A673 (cell line): Measurements from ENCODE around the gene SPRR1B. TPM values are rescaled to one million over a fixed set of nuclear protein-coding genes. Genes with fewer than 3 reads are reported as not detected.

Experiments
- BruUV-seq: library from RNA; stranded (reverse); fragments of 400-500 nt; replicated peaks from 2 replicates; lab custom pipeline; 2021; lab: Mats Ljungman, UMichigan
- CTCF ChIA-PET: fragments of 300-600 bp; sonication (Branson Sonifier 250); formaldehyde crosslinking; loops from one replicate; lab custom pipeline; 2022; ENCODE audit warnings: antibody characterized with exemption; lab: Charles Lee
- POLR2A ChIA-PET: fragments of 300-600 bp; sonication (Branson Sonifier 250); formaldehyde crosslinking; loops from one replicate; lab custom pipeline; 2022; ENCODE audit warnings: antibody characterized with exemption; ENCODE audit not compliant: low non-redundant PET; lab: Charles Lee
- DNase-seq: peaks from one replicate; pipeline ENCODE4 v3.0.0-alpha.2; 2015; ENCODE audit warnings: low spot score
- H3K27ac ChIP-seq: fragments of 200-600 bp; sonication (generic); 2 replicates; pipeline ENCODE4 v1.5.1; 2016; ENCODE audit warnings: mixed run types, low read depth, mild to moderate bottlenecking, mixed read lengths, antibody characterized with exemption, low read length; ENCODE audit not compliant: poor library complexity, severe bottlenecking
- H3K27me3 ChIP-seq: fragments of 200-600 bp; sonication (generic); replicated peaks from 2 replicates; pipeline ENCODE4 v1.6.1; 2017; ENCODE audit warnings: mixed run types, low read depth, mild to moderate bottlenecking, mixed read lengths, antibody characterized with exemption, low read length; ENCODE audit not compliant: insufficient read depth, poor library complexity
- H3K36me3 ChIP-seq: fragments of 200-600 bp; sonication (generic); 2 replicates; pipeline ENCODE4 v1.6.1; 2016; ENCODE audit warnings: mixed run types, mild to moderate bottlenecking, mixed read lengths, antibody characterized with exemption, low read length; ENCODE audit not compliant: insufficient read depth, poor library complexity, severe bottlenecking
- H3K4me1 ChIP-seq: fragments of 200-600 bp; sonication (generic); 2 replicates; pipeline ENCODE4 v1.6.1; 2017; ENCODE audit warnings: mixed run types, mild to moderate bottlenecking, mixed read lengths, antibody characterized with exemption, low read length; ENCODE audit not compliant: insufficient read depth, poor library complexity, severe bottlenecking
- H3K4me3 ChIP-seq: fragments of 200-600 bp; sonication (generic); 2 replicates; pipeline ENCODE4 v1.5.1; 2016; ENCODE audit warnings: low read depth, mixed run types, mild to moderate bottlenecking, mixed read lengths, low read length; ENCODE audit not compliant: poor library complexity, severe bottlenecking
- H3K9me3 ChIP-seq: fragments of 200-600 bp; sonication (generic); 2 replicates; pipeline ENCODE4 v1.6.1; 2016; ENCODE audit warnings: mixed run types, low read depth, mild to moderate bottlenecking, mixed read lengths, antibody characterized with exemption, low read length; ENCODE audit not compliant: poor library complexity, severe bottlenecking
- EZH2 ChIP-seq: fragments of 200-600 bp; sonication (generic); IDR thresholded peaks from 2 replicates; pipeline ENCODE4 v1.6.1; 2017; ENCODE audit warnings: borderline replicate concordance, low read depth, mild to moderate bottlenecking, mixed read lengths, antibody characterized with exemption, low read length; ENCODE audit not compliant: poor library complexity, severe bottlenecking
- intact Hi-C: fragments of 100-400 bp; cut with micrococcal nuclease; formaldehyde crosslinking; loops from one replicate; pipeline ENCODE4 v1.10.0; 2022; ENCODE audit not compliant: unreplicated experiment
- total RNA-seq: library from RNA; stranded (reverse); gene quantifications from 2 replicates; pipeline ENCODE4 v1.2.3, GENCODE V29; 2021
- TF ChIP-seq, protein P1 (sequence below): fragments of 300-800, 200-600 bp; sonication (generic); conservative IDR thresholded peaks from 2 replicates; pipeline ENCODE4 v1.5.1; 2017; ENCODE audit warnings: low read depth, mild to moderate bottlenecking, antibody characterized with exemption, low read length, moderate library complexity, mixed read lengths

SPRR1B gene
- total RNA-seq, 1 experiment from 2014 or later = not detected

DNA sequence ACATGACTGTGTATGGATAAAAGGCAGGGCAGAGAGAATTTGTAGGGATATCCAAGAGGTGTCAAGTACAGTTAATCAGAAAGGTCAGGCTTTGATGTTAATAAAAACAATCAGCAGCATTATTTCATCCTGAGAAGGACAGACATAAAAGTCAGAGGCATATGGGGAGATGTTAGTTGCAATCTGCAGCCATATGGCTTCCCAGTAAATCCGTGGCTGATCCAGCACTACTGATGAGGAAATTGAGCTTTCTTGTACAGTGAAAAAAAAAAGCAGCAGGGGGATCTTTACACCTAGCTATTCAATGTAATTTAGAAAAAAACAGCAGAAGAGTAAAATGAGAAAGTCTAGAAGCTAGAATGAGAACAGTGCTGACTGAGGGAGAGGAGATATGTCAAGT is 2.2 kb upstream of the SPRR1B start:
- H3K27ac ChIP-seq = no peak overlapping the region
- POLR2A ChIA-PET = no interaction called here
- CTCF ChIA-PET = no interaction called here
- H3K36me3 ChIP-seq = no peaks in the 10 kb centered on the region
- intact Hi-C loops = no loop called here
- TF ChIP-seq EZH2 = no peak
- TF ChIP-seq, protein P1, sequence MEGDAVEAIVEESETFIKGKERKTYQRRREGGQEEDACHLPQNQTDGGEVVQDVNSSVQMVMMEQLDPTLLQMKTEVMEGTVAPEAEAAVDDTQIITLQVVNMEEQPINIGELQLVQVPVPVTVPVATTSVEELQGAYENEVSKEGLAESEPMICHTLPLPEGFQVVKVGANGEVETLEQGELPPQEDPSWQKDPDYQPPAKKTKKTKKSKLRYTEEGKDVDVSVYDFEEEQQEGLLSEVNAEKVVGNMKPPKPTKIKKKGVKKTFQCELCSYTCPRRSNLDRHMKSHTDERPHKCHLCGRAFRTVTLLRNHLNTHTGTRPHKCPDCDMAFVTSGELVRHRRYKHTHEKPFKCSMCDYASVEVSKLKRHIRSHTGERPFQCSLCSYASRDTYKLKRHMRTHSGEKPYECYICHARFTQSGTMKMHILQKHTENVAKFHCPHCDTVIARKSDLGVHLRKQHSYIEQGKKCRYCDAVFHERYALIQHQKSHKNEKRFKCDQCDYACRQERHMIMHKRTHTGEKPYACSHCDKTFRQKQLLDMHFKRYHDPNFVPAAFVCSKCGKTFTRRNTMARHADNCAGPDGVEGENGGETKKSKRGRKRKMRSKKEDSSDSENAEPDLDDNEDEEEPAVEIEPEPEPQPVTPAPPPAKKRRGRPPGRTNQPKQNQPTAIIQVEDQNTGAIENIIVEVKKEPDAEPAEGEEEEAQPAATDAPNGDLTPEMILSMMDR = no peak
- no peak overlapping the region for H3K4me3 ChIP-seq
- no TSS peak for BruUV-seq
- H3K9me3 ChIP-seq = no peaks in the 10 kb centered on the region
- DNase-seq = no peak
- H3K4me1 ChIP-seq = no peaks in the 10 kb centered on the region
- H3K27me3 ChIP-seq = no peaks in the 10 kb centered on the region

DNA sequence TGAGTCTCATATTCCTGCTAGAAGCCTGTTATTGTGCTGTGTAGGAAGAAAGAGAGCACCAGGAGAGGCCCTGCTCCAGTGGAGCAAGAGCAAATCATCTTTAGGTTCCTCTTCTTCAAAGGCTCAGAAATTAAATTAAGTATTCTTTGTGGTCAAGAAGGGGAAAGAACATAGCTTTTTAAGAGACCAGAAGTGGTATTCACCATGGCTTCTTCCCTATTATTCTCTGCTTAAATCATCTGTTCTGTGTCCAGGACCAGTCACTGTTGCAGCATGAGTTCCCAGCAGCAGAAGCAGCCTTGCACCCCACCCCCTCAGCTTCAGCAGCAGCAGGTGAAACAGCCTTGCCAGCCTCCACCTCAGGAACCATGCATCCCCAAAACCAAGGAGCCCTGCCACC is 1.1 kb downstream of the SPRR1B start:
- Histone ChIP-seq H3K9me3 (no peaks in the 10 kb centered on the region), H3K27me3 (peaks cover 9% of the 10 kb centered on the region), H3K36me3 (no peaks in the 10 kb centered on the region), H3K4me3 (no peak overlapping the region), H3K4me1 (no peaks in the 10 kb centered on the region), H3K27ac (no peak overlapping the region)
- no peak for TF ChIP-seq EZH2
- TF ChIP-seq, protein P1 = no peak
- BruUV-seq = no TSS peak
- ChIA-PET POLR2A (no interaction called here), CTCF (no interaction called here)
- DNase-seq = no peak
- intact Hi-C loops = no loop called here

DNA sequence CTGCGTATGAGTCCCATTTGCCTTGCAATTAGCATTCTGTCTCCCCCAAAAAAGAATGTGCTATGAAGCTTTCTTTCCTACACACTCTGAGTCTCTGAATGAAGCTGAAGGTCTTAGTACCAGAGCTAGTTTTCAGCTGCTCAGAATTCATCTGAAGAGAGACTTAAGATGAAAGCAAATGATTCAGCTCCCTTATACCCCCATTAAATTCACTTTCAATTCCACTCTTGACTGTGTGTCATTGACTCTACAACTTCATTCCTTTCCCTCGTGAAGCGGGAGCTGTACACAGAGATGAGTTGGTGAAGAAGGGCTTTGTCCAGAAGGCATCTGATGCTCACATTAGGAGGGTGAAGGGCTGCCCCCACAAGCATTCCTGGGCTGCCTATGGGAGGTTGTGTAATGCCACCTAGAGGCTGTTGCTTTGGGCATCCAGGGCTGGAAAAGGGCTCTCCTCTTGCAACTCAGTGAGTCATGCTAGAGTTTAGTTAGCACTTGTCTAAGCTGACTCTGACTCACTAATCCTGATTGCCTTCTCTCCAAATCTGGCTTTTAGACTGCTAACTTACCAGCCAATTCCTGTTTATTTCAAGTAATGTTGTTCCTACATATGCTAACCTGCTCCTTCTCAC is 1.8 kb downstream of the SPRR1B start:
- Histone ChIP-seq H3K27me3 (peaks cover 10% of the 10 kb centered on the region), H3K4me1 (no peaks in the 10 kb centered on the region), H3K4me3 (no peak overlapping the region), H3K27ac (no peak overlapping the region), H3K9me3 (no peaks in the 10 kb centered on the region), H3K36me3 (no peaks in the 10 kb centered on the region)
- CTCF ChIA-PET = interaction anchor here (0.9 kb wide), 1 partner anchor 155 kb away, joined by 3 read pairs; the partner anchor contains the start of gene SMCP
- peak; percentile 49 for DNase-seq
- no peak for TF ChIP-seq EZH2
- TF ChIP-seq, protein P1 = peak; percentile 39; the same call in 1 of the 2 replicates
- no TSS peak for BruUV-seq
- intact Hi-C loops = no loop called here
- POLR2A ChIA-PET = no interaction called here
